T47D (cell line): ENCODE results near the gene HMGB1.

Source experiments
- DNase-seq, 2 experiments: peaks; one replicate each; pipeline versions ENCODE4 v3.0.0 to v3.0.0-alpha.2; 2011 to 2012; ENCODE audit warnings: low read depth in 1 of 2, low spot score in 1 of 2
- JUND ChIP-seq: IDR thresholded peaks from 2 replicates; pipeline ENCODE4 v1.6.1; 2012; ENCODE audit warnings: low read depth
- in situ Hi-C: cut with HindIII; loops from 2 replicates; pipeline ENCODE4 v1.10.0; 2016; ENCODE audit warnings: low sequenced_read_pairs, low pct_unique_long_range_greater_than_20kb

HMGB1 gene

DNA sequence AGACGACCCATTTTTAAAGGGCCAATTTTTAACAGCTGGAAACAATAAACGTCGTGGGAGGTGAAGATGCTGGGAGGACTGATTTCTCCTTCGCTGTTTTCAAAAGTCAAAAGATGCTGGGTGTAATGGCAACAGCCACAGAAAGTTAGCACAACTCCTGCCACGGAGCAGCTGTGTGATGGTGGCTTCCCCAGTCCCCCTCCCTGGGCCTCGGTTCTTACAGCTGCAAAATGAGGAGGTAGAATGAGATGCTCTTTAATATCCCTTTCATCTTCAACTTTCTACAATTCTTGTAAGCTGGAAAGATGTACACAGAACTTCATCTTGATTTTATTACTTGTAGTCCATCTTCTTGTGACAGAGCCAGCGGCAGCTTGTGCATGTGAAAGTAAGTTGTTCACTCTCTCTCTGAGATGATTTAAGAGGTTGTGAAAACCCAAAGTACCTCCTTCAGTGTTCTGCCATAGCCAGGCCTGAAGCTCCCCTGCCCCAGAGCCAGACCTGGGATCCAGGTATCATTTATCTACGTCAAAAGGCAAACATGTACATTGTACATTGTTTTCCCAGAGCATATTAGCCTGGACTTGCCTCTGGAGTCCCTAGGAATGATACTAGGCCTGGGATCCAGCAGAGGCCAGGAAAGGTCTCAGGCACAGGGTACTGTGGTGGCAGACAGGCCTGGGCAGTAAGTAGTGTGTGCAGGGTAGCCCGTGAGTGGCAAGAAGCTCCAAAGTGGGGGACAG is 46.8 kb downstream of the HMGB1 start:
- no peak for DNase-seq
- in situ Hi-C loops = no loop called here
- TF ChIP-seq JUND = no peak

- in situ Hi-C loops = no loop called here
- no peak for DNase-seq
- TF ChIP-seq JUND = no peak
These were observed 47.5 kb downstream of the HMGB1 start for GRCh38 chr13:30418075-30418716.

- no peak for TF ChIP-seq JUND
- in situ Hi-C loops = no loop called here
- no peak for DNase-seq
These were observed 49.3 kb downstream of the HMGB1 start for GRCh38 chr13:30416471-30416870.

- TF ChIP-seq JUND = no peak
- DNase-seq = no peak
- in situ Hi-C loops = no loop called here
These were observed 50.2 kb downstream of the HMGB1 start for GRCh38 chr13:30415430-30416030.

DNA sequence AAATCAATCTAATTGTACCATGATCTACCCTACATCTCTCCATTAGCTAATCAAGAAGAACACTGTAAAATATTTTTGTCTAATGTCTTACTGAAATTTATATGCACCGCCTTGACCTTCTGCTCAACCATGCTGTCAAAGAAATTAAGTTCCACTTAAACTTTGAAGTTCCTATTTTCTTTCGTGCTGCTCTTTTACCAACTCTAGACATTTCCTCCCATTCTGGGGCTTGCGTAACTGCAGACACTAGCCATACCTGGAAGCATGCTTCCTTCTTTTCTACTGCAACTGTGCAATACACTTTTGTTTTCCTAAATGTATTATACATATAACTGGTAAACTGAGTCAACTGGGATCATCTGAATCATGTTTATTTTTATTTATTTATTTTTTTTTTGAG is 51.9 kb downstream of the HMGB1 start:
- no peak for DNase-seq
- in situ Hi-C loops = no loop called here

DNA sequence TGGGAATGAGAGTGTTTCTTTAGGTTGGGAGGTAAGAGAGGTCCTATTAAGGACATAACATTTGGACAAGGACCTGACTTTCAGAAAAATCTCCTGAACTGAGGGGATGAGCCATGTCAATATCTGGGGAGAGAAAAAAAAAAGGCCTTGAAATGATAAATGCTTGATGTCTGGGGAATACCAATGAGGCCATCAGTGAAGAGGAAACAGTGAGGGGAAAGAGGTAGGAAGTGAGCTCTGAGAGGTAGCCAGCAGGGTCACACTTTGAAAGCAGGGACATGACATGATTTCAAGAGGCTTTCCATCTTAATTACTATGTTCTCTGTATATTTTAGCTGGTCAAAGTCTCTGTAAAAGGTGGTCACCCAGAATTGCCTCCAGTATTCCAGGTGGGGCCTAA is 53.4 kb downstream of the HMGB1 start:
- in situ Hi-C loops = no loop called here
- TF ChIP-seq JUND = no peak

More for the DNA sequence above, 51.9 kb downstream of the HMGB1 start:
- no peak for TF ChIP-seq JUND

DNA sequence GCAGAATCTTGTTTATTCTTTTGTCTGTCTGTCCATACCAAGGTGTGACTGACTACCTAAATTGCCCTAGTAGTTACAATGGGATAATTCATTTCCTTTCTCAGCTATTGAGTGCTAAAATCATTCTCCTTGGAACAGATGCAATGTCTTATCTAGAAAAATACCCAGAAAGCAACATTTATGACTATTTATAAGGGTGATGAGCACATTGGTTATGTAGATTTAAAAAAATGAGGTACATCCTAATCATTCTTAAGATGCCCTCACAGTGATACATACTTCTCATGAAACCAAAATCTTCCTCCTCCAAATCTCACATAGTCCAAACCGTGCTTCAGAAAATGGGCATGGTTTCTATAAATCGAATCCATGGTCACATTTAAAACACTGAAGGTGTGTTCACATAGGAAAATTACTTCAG is 55.0 kb downstream of the HMGB1 start:
- no peak for TF ChIP-seq JUND
- DNase-seq = no peak
- in situ Hi-C loops = no loop called here

More for the DNA sequence above, 53.4 kb downstream of the HMGB1 start:
- DNase-seq = no peak

DNA sequence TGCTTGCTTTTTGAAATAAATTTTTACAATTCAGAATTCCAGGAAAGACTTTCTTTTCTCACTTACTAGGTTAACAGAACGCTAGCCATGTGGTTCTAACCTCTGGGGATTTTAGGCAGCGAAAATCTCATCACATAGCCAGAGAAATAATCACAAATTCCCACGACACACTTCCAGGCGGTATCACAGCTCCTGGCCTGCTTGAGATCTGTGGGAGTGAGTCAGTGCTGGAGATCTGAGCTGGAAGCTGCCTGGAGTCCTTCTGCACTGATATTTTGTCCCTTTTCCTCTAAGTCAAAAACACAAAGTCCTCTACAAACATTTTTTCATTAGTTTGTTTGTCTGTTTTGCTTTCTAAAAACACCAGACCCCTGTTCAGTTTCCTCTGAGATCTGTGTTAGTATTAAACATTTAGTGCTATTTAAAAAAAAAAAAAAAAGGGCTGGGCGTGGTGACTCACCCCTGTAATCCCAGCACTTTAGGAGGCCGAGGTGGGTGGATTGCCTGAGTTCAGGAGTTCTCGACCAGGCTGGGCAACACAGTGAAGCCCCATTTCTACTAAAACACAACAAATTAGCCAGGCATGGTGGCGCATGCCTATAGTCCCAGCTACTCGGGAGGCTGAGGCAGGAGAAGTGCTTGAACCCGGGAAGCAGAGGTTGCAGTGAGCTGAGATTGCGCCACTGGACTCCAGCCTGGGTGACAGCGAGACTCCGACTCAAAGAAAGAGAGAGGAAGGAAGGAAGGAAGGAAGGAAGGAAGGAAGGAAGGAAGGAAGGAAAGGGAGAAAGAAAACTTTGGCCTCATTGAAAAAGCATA is 55.6 kb downstream of the HMGB1 start:
- no peak for TF ChIP-seq JUND
- no peak for DNase-seq
- in situ Hi-C loops = no loop called here

DNA sequence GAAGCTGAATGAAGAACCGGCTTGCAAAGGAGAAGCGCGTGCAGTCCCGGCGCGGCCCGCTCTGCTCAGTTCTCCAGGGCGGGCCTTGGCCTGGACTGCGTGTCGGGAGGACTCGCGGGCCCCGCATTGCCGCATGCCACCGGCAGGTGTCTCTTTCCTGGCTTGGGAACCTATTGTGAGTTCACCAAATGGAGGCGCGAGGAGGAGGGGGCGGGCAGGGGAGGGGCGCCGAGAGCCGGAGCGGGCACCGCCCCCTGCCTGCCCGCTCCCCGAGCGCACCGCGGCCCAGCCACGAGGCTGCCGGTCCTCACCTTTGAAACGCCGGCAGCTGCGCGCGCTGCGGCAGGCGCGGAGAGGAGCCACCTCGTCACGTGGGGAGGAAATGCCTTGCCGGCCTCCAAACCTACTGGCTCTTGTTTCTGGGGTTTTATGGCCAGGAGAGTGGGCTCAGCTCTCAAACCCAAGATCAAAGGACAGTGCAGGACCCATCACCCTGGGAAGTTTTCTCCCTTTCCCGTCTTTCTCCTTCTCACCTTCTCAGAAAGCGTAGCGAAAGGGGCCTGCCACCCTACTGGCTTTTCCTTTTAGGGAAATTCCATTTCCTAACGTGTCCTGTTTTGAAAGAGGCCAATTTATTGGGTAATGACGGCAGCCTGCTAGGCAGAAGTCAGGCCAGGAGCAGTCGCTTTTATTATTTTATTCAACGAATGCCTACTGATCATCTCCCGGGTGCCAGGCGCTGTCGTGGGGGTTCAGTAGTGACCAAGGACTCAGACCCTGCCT is 57.2 kb downstream of the HMGB1 start:
- TF ChIP-seq JUND = no peak
- peak; percentile 33 to 90 for DNase-seq
- in situ Hi-C loops = no loop called here

GRCh38 chr13:30406779-30407416 is 58.8 kb downstream of the HMGB1 start:
- no peak for DNase-seq
- no peak for TF ChIP-seq JUND
- in situ Hi-C loops = no loop called here
